ENCODE data around the gene TSNAX.

DNA sequence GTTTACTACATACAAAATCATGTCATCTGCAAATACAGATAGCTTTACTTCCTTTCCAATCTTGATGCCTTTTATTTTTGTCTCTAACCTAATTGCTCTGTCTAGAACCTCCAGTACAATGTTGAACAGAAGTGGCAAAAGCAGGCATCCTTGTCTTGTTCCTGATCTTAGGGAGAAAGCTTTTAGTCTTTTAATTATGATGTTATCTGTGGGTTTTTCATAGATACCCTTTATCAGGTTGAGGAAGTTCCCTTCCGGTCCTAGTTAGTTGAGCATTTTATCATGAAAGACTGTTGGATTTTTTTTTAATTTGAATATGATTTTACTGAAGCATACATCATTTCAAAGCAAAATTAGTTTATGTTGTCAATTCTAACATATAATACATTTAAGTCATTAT lies 52.4 kb downstream of the TSNAX start:
- TF ChIP-seq, protein P1, sequence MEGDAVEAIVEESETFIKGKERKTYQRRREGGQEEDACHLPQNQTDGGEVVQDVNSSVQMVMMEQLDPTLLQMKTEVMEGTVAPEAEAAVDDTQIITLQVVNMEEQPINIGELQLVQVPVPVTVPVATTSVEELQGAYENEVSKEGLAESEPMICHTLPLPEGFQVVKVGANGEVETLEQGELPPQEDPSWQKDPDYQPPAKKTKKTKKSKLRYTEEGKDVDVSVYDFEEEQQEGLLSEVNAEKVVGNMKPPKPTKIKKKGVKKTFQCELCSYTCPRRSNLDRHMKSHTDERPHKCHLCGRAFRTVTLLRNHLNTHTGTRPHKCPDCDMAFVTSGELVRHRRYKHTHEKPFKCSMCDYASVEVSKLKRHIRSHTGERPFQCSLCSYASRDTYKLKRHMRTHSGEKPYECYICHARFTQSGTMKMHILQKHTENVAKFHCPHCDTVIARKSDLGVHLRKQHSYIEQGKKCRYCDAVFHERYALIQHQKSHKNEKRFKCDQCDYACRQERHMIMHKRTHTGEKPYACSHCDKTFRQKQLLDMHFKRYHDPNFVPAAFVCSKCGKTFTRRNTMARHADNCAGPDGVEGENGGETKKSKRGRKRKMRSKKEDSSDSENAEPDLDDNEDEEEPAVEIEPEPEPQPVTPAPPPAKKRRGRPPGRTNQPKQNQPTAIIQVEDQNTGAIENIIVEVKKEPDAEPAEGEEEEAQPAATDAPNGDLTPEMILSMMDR (IDR thresholded peaks at IDR 0.05), result no peak
- no peak for TF ChIP-seq EP300 (IDR thresholded peaks at IDR 0.05)

Measured in sigmoid colon (tissue), 4 donors.